MCF 10A (cell line): ENCODE results near the gene NRXN3. TPM values are rescaled to one million over a fixed set of nuclear protein-coding genes. Genes with fewer than 3 reads are reported as not detected.

Experiments
- BruUV-seq: library from RNA; stranded (reverse); fragments of 400-500 nt; replicated peaks from 2 replicates; lab custom pipeline; 2021; lab: Mats Ljungman, UMichigan
- CTCF ChIA-PET: fragments of 300-600 bp; sonication (Branson Sonifier 250); formaldehyde crosslinking; extraction: SDS; loops from one replicate; lab custom pipeline; 2021; ENCODE audit warnings: antibody characterized with exemption, inconsistent platforms; lab: Yijun Ruan, JAX
- POLR2A ChIA-PET: fragments of 300-600, 350-650 bp; sonication (Branson Sonifier 250); formaldehyde crosslinking; extraction: SDS; loops from one replicate; lab custom pipeline; 2020; ENCODE audit warnings: antibody characterized with exemption, inconsistent platforms; lab: Yijun Ruan, JAX
- DNase-seq: peaks from one replicate; pipeline ENCODE4 v3.0.0-alpha.2; 2018; ENCODE audit not compliant: unreplicated experiment
- H3K27ac Mint-ChIP-seq: one replicate; pipeline ENCODE4 v1.8.0; 2022; ENCODE audit warnings: mild to moderate bottlenecking, low read depth, mixed read lengths; ENCODE audit not compliant: unreplicated experiment
- H3K27me3 Mint-ChIP-seq: one replicate; pipeline ENCODE4 v1.8.0; 2022; ENCODE audit warnings: mixed read lengths; ENCODE audit not compliant: insufficient read depth, unreplicated experiment
- H3K36me3 Mint-ChIP-seq: one replicate; pipeline ENCODE4 v1.8.0; 2022; ENCODE audit warnings: mild to moderate bottlenecking, moderate library complexity, mixed read lengths; ENCODE audit not compliant: insufficient read depth, unreplicated experiment
- H3K4me1 Mint-ChIP-seq: one replicate; pipeline ENCODE4 v1.8.0; 2022; ENCODE audit warnings: mixed read lengths; ENCODE audit not compliant: insufficient read depth, unreplicated experiment
- H3K4me3 Mint-ChIP-seq: one replicate; pipeline ENCODE4 v1.8.0; 2022; ENCODE audit warnings: mild to moderate bottlenecking, moderate library complexity, mixed read lengths; ENCODE audit not compliant: unreplicated experiment
- H3K9me3 Mint-ChIP-seq: one replicate; pipeline ENCODE4 v1.8.0; 2022; ENCODE audit warnings: mixed read lengths; ENCODE audit not compliant: unreplicated experiment
- intact Hi-C: fragments of 100-400 bp; cut with micrococcal nuclease; formaldehyde crosslinking; loops from 2 replicates; pipeline ENCODE4 v1.14.1; 2022
- total RNA-seq: library from RNA; stranded (reverse); gene quantifications from 2 replicates; pipeline ENCODE4 v1.2.3, GENCODE V29; 2022
- TF ChIP-seq, protein P1 (sequence below): fragments of 200-600 bp; IDR thresholded peaks from one replicate; pipeline ENCODE4 v1.8.0; 2022; ENCODE audit warnings: antibody characterized with exemption, mild to moderate bottlenecking; ENCODE audit not compliant: unreplicated experiment

The NRXN3 gene
- total RNA-seq, 1 experiment from 2014 or later, result not detected

GRCh38 chr14:78403278-78403815 lies 233.2 kb downstream of the NRXN3 start:
- DNase-seq, result peak; percentile 1
- CTCF ChIA-PET, result no interaction called here

DNA sequence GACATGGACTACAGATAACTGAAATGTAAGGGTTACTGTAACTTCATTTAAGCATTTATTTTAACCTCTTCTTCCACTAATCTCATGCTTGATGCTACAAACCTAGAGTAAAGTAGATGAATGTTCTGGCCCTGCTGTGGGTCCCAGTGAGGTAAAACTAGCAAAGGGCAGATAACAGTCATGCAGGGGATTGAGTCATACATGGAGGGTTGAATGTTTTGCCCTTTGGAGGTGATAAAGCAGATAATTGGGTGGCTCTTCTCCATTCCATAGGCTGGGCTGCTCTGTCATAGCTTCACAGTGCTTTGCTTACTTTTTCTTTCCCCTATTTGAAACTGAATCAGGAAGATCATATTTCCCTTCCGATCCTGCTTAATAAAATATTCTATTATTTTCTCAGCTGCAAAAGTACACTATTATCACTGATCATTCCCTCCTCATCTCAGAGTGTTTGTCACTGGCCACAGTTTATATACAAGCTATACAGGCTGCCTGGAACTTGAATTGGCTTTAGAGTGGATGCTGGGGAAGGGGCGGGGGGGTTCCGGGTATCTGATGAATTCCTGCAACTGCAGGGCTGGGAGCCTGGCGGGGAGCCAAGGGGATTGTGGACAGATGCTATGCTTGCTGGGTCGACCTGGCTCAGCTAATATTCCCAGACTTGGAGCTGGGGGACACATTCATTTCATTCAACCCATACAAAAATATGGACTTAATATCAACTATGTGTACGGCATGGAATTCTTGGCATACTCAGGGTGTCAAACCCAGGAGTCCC lies 235.1 kb downstream of the NRXN3 start:
- CTCF ChIA-PET, result interaction anchor here (0.6 kb wide), 1 partner anchor 1271 kb away, joined by 4 read pairs; no protein-coding TSS in a partner anchor
- H3K27me3 Mint-ChIP-seq, result no peaks in the 10 kb centered on the region
- H3K36me3 Mint-ChIP-seq, result no peaks in the 10 kb centered on the region
- intact Hi-C loops, result no loop called here
- BruUV-seq, result no TSS peak
- POLR2A ChIA-PET, result no interaction called here
- H3K9me3 Mint-ChIP-seq, result peaks cover 3% of the 10 kb centered on the region
- H3K4me1 Mint-ChIP-seq, result peaks cover 6% of the 10 kb centered on the region
- TF ChIP-seq, protein P1, sequence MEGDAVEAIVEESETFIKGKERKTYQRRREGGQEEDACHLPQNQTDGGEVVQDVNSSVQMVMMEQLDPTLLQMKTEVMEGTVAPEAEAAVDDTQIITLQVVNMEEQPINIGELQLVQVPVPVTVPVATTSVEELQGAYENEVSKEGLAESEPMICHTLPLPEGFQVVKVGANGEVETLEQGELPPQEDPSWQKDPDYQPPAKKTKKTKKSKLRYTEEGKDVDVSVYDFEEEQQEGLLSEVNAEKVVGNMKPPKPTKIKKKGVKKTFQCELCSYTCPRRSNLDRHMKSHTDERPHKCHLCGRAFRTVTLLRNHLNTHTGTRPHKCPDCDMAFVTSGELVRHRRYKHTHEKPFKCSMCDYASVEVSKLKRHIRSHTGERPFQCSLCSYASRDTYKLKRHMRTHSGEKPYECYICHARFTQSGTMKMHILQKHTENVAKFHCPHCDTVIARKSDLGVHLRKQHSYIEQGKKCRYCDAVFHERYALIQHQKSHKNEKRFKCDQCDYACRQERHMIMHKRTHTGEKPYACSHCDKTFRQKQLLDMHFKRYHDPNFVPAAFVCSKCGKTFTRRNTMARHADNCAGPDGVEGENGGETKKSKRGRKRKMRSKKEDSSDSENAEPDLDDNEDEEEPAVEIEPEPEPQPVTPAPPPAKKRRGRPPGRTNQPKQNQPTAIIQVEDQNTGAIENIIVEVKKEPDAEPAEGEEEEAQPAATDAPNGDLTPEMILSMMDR, result no peak
- no peak overlapping the region for H3K4me3 Mint-ChIP-seq
- no peak for DNase-seq
- no peak overlapping the region for H3K27ac Mint-ChIP-seq

More at GRCh38 chr14:78403278-78403815, 233.2 kb downstream of the NRXN3 start:
- intact Hi-C loops, result no loop called here
- Mint-ChIP-seq H3K4me3 (peak overlapping the region; percentile 9), H3K27me3 (no peaks in the 10 kb centered on the region), H3K9me3 (no peaks in the 10 kb centered on the region), H3K4me1 (peaks cover 6% of the 10 kb centered on the region), H3K27ac (no peak overlapping the region), H3K36me3 (no peaks in the 10 kb centered on the region)
- BruUV-seq, result no TSS peak
- TF ChIP-seq, protein P1, result no peak
- POLR2A ChIA-PET, result no interaction called here

GRCh38 chr14:78412475-78412874 lies 242.3 kb downstream of the NRXN3 start:
- ChIA-PET CTCF (no interaction called here), POLR2A (no interaction called here)
- Mint-ChIP-seq H3K4me1 (no peaks in the 10 kb centered on the region), H3K36me3 (no peaks in the 10 kb centered on the region), H3K27ac (no peak overlapping the region), H3K27me3 (no peaks in the 10 kb centered on the region), H3K9me3 (peaks cover 18% of the 10 kb centered on the region), H3K4me3 (no peak overlapping the region)
- DNase-seq, result no peak
- intact Hi-C loops, result no loop called here
- TF ChIP-seq, protein P1, result no peak
- BruUV-seq, result no TSS peak

- Mint-ChIP-seq H3K36me3 (no peaks in the 10 kb centered on the region), H3K27me3 (no peaks in the 10 kb centered on the region)
- intact Hi-C loops, result no loop called here
These were observed 244.0 kb downstream of the NRXN3 start for GRCh38 chr14:78414172-78414571.

More at GRCh38 chr14:78414172-78414571, 244.0 kb downstream of the NRXN3 start:
- H3K9me3 Mint-ChIP-seq, result peaks cover 18% of the 10 kb centered on the region
- TF ChIP-seq, protein P1, result no peak
- no peak for DNase-seq
- no TSS peak for BruUV-seq
- H3K4me3 Mint-ChIP-seq, result no peak overlapping the region
- H3K27ac Mint-ChIP-seq, result no peak overlapping the region
- H3K4me1 Mint-ChIP-seq, result no peaks in the 10 kb centered on the region
- POLR2A ChIA-PET, result no interaction called here
- CTCF ChIA-PET, result no interaction called here
